H1 (cell line): ENCODE results near the gene INPP5B. TPM values are rescaled to one million over a fixed set of nuclear protein-coding genes. Genes with fewer than 3 reads are reported as not detected.

ENCODE experiments used
- CTCF ChIA-PET: fragments of 300-600 bp; sonication (Branson Sonifier 250); formaldehyde crosslinking; loops from one replicate; lab custom pipeline; 2021; ENCODE audit not compliant: partially characterized antibody; lab: Charles Lee
- POLR2A ChIA-PET: fragments of 300-600 bp; sonication (Branson Sonifier 250); formaldehyde crosslinking; loops from one replicate; lab custom pipeline; 2021; ENCODE audit warnings: inconsistent platforms; ENCODE audit not compliant: partially characterized antibody; lab: Charles Lee
- DNase-seq, 2 experiments: peaks; one replicate each; pipeline versions ENCODE4 v3.0.0 to v3.0.0-alpha.2; 2010 to 2022; ENCODE audit warnings: low spot score in 2 of 2, low read depth in 1 of 2, mixed read lengths in 1 of 2
- FAIRE-seq: peaks from 2 replicates; lab custom pipeline; 2011; peaks lifted over from hg19 to GRCh38; lab: Jason Lieb, UNC
- H2AFZ ChIP-seq: 2 replicates; pipeline ENCODE4 v1.8.1; 2012; ENCODE audit warnings: low read length, inconsistent platforms
- H2AK5ac ChIP-seq: 2 replicates; pipeline ENCODE4 v1.6.1; 2013; ENCODE audit warnings: low read depth, low read length
- H2BK120ac ChIP-seq: replicated peaks from 2 replicates; pipeline ENCODE3; 2013; ENCODE audit warnings: low read depth, low read length, inconsistent platforms
- H2BK12ac ChIP-seq: 2 replicates; pipeline ENCODE4 v1.6.1; 2013; ENCODE audit warnings: low read depth, low read length
- H2BK15ac ChIP-seq: 2 replicates; pipeline ENCODE4 v1.6.1; 2013; ENCODE audit warnings: low read length
- H2BK20ac ChIP-seq: 2 replicates; pipeline ENCODE4 v1.6.1; 2013; ENCODE audit warnings: low read length
- H2BK5ac ChIP-seq: 2 replicates; pipeline ENCODE4 v1.6.1; 2013; ENCODE audit warnings: low read depth, low read length
- H3K14ac ChIP-seq: 2 replicates; pipeline ENCODE4 v1.6.1; 2013; ENCODE audit warnings: inconsistent platforms; ENCODE audit not compliant: insufficient read length
- H3K18ac ChIP-seq: 2 replicates; pipeline ENCODE4 v1.6.1; 2013; ENCODE audit warnings: low read length; ENCODE audit errors: extremely low read depth
- H3K23ac ChIP-seq: 2 replicates; pipeline ENCODE4 v1.6.1; 2013; ENCODE audit warnings: inconsistent platforms; ENCODE audit not compliant: insufficient read length
- H3K23me2 ChIP-seq: 2 replicates; pipeline ENCODE4 v1.6.1; 2013; ENCODE audit warnings: low read depth, low read length
- H3K27ac ChIP-seq: 2 replicates; pipeline ENCODE4 v1.6.1; 2011; ENCODE audit warnings: low read depth, low read length, inconsistent platforms
- H3K27me3 ChIP-seq, 4 experiments: replicated peaks in 1 of 4; 1 replicate in 1 of 4; 2 replicates in 3 of 4; pipeline versions ENCODE4 v1.6.1 to v1.8.1; 2011 to 2013; ENCODE audit warnings: low read length in 3 of 4, mild to moderate bottlenecking in 3 of 4, inconsistent platforms in 2 of 4, mixed read lengths in 2 of 4, moderate library complexity in 1 of 4; ENCODE audit not compliant: control insufficient read depth in 3 of 4, insufficient read depth in 3 of 4; ENCODE audit errors: extremely low read depth in 1 of 4
- H3K36me3 ChIP-seq, 4 experiments: 2 replicates each; pipeline versions ENCODE4 v1.6.1 to v1.8.1; 2011 to 2013; ENCODE audit warnings: mild to moderate bottlenecking in 4 of 4, low read length in 3 of 4, moderate library complexity in 2 of 4, control low read depth in 1 of 4, inconsistent platforms in 1 of 4; ENCODE audit not compliant: insufficient read depth in 4 of 4, control insufficient read depth in 2 of 4
- H3K4ac ChIP-seq: replicated peaks from 2 replicates; pipeline ENCODE3; 2013; ENCODE audit warnings: low read length, low read depth, mixed read lengths, inconsistent platforms; ENCODE audit not compliant: insufficient read length
- H3K4me1 ChIP-seq, 4 experiments: replicated peaks in 1 of 4; 1 replicate in 1 of 4; 2 replicates in 3 of 4; pipeline versions ENCODE4 v1.6.1 to v1.8.1; 2011 to 2013; ENCODE audit warnings: low read length in 3 of 4, inconsistent platforms in 2 of 4, mixed read lengths in 1 of 4; ENCODE audit not compliant: insufficient read depth in 4 of 4, control insufficient read depth in 3 of 4
- H3K4me2 ChIP-seq, 2 experiments: 2 replicates each; pipeline versions ENCODE4 v1.6.1 to v1.8.1; 2011 to 2013; ENCODE audit warnings: low read depth in 2 of 2, low read length in 2 of 2, control low read depth in 1 of 2, inconsistent platforms in 1 of 2, mild to moderate bottlenecking in 1 of 2; ENCODE audit not compliant: insufficient read depth in 1 of 2
- H3K4me3 ChIP-seq, 4 experiments: fragments of 200-600, 300-600 bp in 1 of 4; sonication (generic), shearing (Covaris generic), sonication (Bioruptor Twin) in 1 of 4; 2 replicates each; pipeline versions ENCODE4 v1.5.1 to v1.8.1; 2011 to 2016; ENCODE audit warnings: low read length in 4 of 4, low read depth in 3 of 4, control low read depth in 2 of 4, inconsistent platforms in 2 of 4, mild to moderate bottlenecking in 2 of 4, mixed read lengths in 1 of 4, moderate library complexity in 1 of 4; ENCODE audit not compliant: insufficient read depth in 2 of 4; ENCODE audit errors: extremely low read depth in 1 of 4
- H3K56ac ChIP-seq: replicated peaks from 2 replicates; pipeline ENCODE3; 2013; ENCODE audit warnings: low read depth, mild to moderate bottlenecking, mixed read lengths, low read length, inconsistent platforms; ENCODE audit not compliant: insufficient read length
- H3K79me1 ChIP-seq: 2 replicates; pipeline ENCODE4 v1.6.1; 2013; ENCODE audit warnings: low read depth, low read length, control low read depth
- H3K79me2 ChIP-seq, 2 experiments: 2 replicates each; pipeline versions ENCODE4 v1.6.1 to v1.8.1; 2012 to 2013; ENCODE audit warnings: low read length in 2 of 2, mild to moderate bottlenecking in 2 of 2, inconsistent platforms in 1 of 2; ENCODE audit not compliant: insufficient read depth in 2 of 2, control insufficient read depth in 1 of 2
- H3K9ac ChIP-seq, 4 experiments: replicated peaks in 1 of 4; 1 replicate in 1 of 4; 2 replicates in 3 of 4; pipeline versions ENCODE4 v1.6.1 to v1.8.1; 2011 to 2013; ENCODE audit warnings: low read depth in 3 of 4, low read length in 3 of 4, control low read depth in 2 of 4, mild to moderate bottlenecking in 2 of 4, moderate library complexity in 2 of 4, inconsistent platforms in 1 of 4; ENCODE audit errors: extremely low read depth in 1 of 4
- H3K9me3 ChIP-seq, 2 experiments: 2 replicates each; pipeline versions ENCODE4 v1.6.1 to v1.8.1; 2012 to 2013; ENCODE audit warnings: mild to moderate bottlenecking in 2 of 2, moderate library complexity in 2 of 2, control low read depth in 1 of 2, inconsistent platforms in 1 of 2, low read depth in 1 of 2, low read length in 1 of 2, mixed read lengths in 1 of 2; ENCODE audit not compliant: insufficient read depth in 2 of 2
- H4K20me1 ChIP-seq, 2 experiments: replicated peaks in 1 of 2; 2 replicates each; pipeline versions ENCODE3 to v1.8.1; 2011 to 2013; ENCODE audit warnings: inconsistent platforms in 2 of 2, low read length in 2 of 2, mild to moderate bottlenecking in 1 of 2; ENCODE audit not compliant: insufficient read depth in 2 of 2, control insufficient read depth in 1 of 2
- H4K5ac ChIP-seq: 2 replicates; pipeline ENCODE4 v1.6.1; 2013; ENCODE audit warnings: low read length, low read depth, mixed read lengths, inconsistent platforms; ENCODE audit not compliant: insufficient read length
- H4K8ac ChIP-seq: 2 replicates; pipeline ENCODE4 v1.8.0; 2013; ENCODE audit warnings: mild to moderate bottlenecking, moderate library complexity, low read length, inconsistent platforms; ENCODE audit not compliant: insufficient read depth; ENCODE audit errors: extremely low read depth
- H4K91ac ChIP-seq: replicated peaks from 2 replicates; pipeline ENCODE3; 2013; ENCODE audit warnings: low read length, mixed read lengths, inconsistent platforms; ENCODE audit not compliant: insufficient read length
- RAD21 ChIP-seq, 2 experiments: IDR thresholded peaks in 1 of 2; conservative IDR thresholded peaks in 1 of 2; 2 replicates each; pipeline ENCODE4 v1.6.1; 2011; ENCODE audit warnings: low read depth in 2 of 2, low read length in 2 of 2, improper control_type of control experiment in 1 of 2, inconsistent platforms in 1 of 2, mild to moderate bottlenecking in 1 of 2, moderate library complexity in 1 of 2
- SIRT6 ChIP-seq: IDR thresholded peaks from one replicate; pipeline ENCODE4 v1.7.1; 2012; ENCODE audit warnings: low read length, inconsistent platforms
- WGBS, 2 experiments: shearing (Covaris generic) in 1 of 2; methylation state at CpG; one replicate each; pipeline versions ENCODE4 v1.1.6 to v1.1.7; 2013 to 2015; ENCODE audit warnings: low lambda C conversion rate in 2 of 2, mixed read lengths in 2 of 2, inconsistent platforms in 1 of 2, low coverage in 1 of 2, missing lambda C conversion rate in 1 of 2; ENCODE audit not compliant: insufficient replicate concordance in 2 of 2, insufficient coverage in 1 of 2, insufficient read length in 1 of 2; ENCODE audit errors: extremely low coverage in 1 of 2, missing lambda C conversion rate in 1 of 2; 5-methylcytosine and 5-hydroxymethylcytosine counted together
- polyA plus RNA-seq, 7 experiments: library from polyadenylated mRNA; depleted of rRNA in 3 of 7; stranded (reverse) in 5 of 7; unstranded in 2 of 7; fragments of >200 nt in 5 of 7; fragments of 200-250 nt in 2 of 7; gene quantifications; 1 replicate in 5 of 7; 2 replicates in 1 of 7; 4 replicates in 1 of 7; pipeline versions ENCODE4 v1.2.1 to v1.2.3, GENCODE V29; 2011 to 2013; ENCODE audit warnings: missing spikeins in 2 of 7, mixed read lengths in 2 of 7
- total RNA-seq: library from RNA; stranded (reverse); fragmentation: NEBNext Ultra II Directional; extraction: Animal tissue kit (Norgen Biotek cat#: 25700); gene quantifications from 2 replicates; pipeline ENCODE4 v1.2.1, GENCODE V29; 2021
- TF ChIP-seq, protein P1 (sequence below), 3 experiments: IDR thresholded peaks; 1 replicate in 2 of 3; 2 replicates in 1 of 3; pipeline versions ENCODE4 v1.5.1 to v1.6.1; 2011; ENCODE audit warnings: low read length in 3 of 3, mild to moderate bottlenecking in 3 of 3, inconsistent platforms in 2 of 3, low read depth in 1 of 3, moderate library complexity in 1 of 3; ENCODE audit not compliant: insufficient read depth in 1 of 3; ENCODE audit errors: control extremely low read depth in 1 of 3

Gene INPP5B
- total and polyA plus RNA-seq, 2 of the 8 experiments (the other 6 are each of a cell fraction or from before 2014, with no cell fraction given): 14.0 to 23.7 TPM

DNA sequence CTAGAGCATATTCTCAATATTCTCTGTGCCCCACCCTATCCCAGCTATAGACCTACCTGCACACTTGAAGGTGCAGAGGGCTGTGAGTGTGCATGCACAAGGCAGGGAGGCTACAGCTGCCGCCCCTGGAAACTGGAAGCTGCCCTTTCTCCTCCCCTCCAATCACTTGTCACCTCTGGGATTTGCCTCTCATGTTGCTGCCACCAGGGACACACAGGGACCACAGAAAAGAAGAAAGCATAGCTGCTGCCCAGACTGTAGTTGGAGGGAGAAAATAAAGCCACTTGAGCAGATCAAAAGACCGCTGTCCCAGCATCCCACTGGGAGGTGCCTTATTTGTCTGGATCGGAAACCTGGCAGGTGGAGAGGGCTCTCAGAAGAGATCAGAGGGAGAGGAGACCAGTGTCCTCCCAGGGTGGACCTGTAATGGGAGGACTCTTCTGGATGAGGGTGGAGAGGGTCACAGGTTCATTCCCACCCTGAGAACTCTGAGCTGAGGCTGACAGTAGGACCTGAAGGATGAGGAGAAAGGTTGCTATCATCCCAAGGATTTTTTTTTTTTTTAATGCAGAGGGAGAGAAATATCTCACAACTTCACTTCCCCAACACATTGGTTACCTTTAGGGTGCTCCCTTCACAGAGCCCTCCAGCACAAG is 7.6 kb upstream of the INPP5B start:
- Histone ChIP-seq H3K4me1 (no peaks in the 10 kb centered on the region; a peak in 1 of 7 replicates), H2AFZ (no peak overlapping the region), H3K27ac (no peak overlapping the region), H3K9me3 (no peaks in the 10 kb centered on the region), H3K56ac (no peak overlapping the region), H3K9ac (no peak overlapping the region), H2BK5ac (no peak overlapping the region), H3K27me3 (no peaks in the 10 kb centered on the region), H3K23ac (no peak overlapping the region), H3K79me2 (no peaks in the 10 kb centered on the region), H2AK5ac (no peak overlapping the region), H3K14ac (no peak overlapping the region), H3K18ac (no peak overlapping the region), H2BK12ac (no peak overlapping the region), H3K36me3 (peaks cover 4 to 25% (median 19%) of the 10 kb centered on the region in 4 experiments; a peak in 7 of 8 replicates), H2BK20ac (no peak overlapping the region), H4K5ac (no peak overlapping the region), H3K4me2 (no peak overlapping the region), H3K79me1 (0 out of 2 replicates have a peak, but pooled peaks cover 2% of the 10 kb centered on the region), H2BK15ac (no peak overlapping the region), H3K23me2 (no peaks in the 10 kb centered on the region), H3K4ac (no peak overlapping the region), H3K4me3 (no peak overlapping the region), H4K8ac (no peak overlapping the region), H4K91ac (no peak overlapping the region), H2BK120ac (no peak overlapping the region), H4K20me1 (no peaks in the 10 kb centered on the region)
- FAIRE-seq (no peak), DNase-seq (no peak)
- POLR2A ChIA-PET: interaction anchor here (0.9 to 1.6 kb wide), 4 partner anchors 14 to 73 kb away, joined by 4 to 6 read pairs (median 4); no protein-coding TSS in a partner anchor
- 89% methylated on average over 3 of the region's 3 CpGs; no CpG with 5 or more reads in 1 of the 2 experiments for WGBS, 2 experiments
- TF ChIP-seq, protein P1, sequence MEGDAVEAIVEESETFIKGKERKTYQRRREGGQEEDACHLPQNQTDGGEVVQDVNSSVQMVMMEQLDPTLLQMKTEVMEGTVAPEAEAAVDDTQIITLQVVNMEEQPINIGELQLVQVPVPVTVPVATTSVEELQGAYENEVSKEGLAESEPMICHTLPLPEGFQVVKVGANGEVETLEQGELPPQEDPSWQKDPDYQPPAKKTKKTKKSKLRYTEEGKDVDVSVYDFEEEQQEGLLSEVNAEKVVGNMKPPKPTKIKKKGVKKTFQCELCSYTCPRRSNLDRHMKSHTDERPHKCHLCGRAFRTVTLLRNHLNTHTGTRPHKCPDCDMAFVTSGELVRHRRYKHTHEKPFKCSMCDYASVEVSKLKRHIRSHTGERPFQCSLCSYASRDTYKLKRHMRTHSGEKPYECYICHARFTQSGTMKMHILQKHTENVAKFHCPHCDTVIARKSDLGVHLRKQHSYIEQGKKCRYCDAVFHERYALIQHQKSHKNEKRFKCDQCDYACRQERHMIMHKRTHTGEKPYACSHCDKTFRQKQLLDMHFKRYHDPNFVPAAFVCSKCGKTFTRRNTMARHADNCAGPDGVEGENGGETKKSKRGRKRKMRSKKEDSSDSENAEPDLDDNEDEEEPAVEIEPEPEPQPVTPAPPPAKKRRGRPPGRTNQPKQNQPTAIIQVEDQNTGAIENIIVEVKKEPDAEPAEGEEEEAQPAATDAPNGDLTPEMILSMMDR (IDR thresholded peaks at IDR 0.05; ENCODE audit: control extremely low read depth in 1 of 3, insufficient read depth in 1 of 3, low read depth in 1 of 3, low read length in 3 of 3): peak in 1 of 3 experiments; percentile 8; a peak in 1 of 4 replicates
- peak in 1 of 2 experiments; percentile 10; a peak in 1 of 4 replicates for TF ChIP-seq RAD21 (IDR thresholded peaks at IDR 0.05 in 1 of 2, conservative IDR thresholded peaks at IDR 0.05 in 1 of 2; ENCODE audit: low read depth in 2 of 2, low read length in 2 of 2)
- TF ChIP-seq SIRT6: no peak
- CTCF ChIA-PET: interaction anchor here (0.6 to 3.0 kb wide), 5 partner anchors 17 to 1925 kb away, joined by 3 to 9 read pairs (median 4); no protein-coding TSS in a partner anchor
